Activated CD8-positive, alpha-beta T cell treated with anti-CD3 and anti-CD28 coated beads, Interleukin-2, amount 10 ng/mL, durations not matched to agents 7 days and 5 days (primary cell): ENCODE results near the gene EPC1. TPM values are rescaled to one million over a fixed set of nuclear protein-coding genes. Genes with fewer than 3 reads are reported as not detected.

Source experiments
- ATAC-seq: fragments of 150-1000 bp; cut with Tn5 transposase; one replicate; pipeline ENCODE4 v1.10.0; 2021; ENCODE audit warnings: moderate library complexity
- CTCF ChIA-PET: fragments of 350-600 bp; sonication (Branson Sonifier 250); formaldehyde crosslinking; loops from one replicate; lab custom pipeline; 2021; ENCODE audit warnings: antibody characterized with exemption; lab: Charles Lee
- POLR2A ChIA-PET: fragments of 350-600 bp; sonication (Branson Sonifier 250); formaldehyde crosslinking; loops from one replicate; lab custom pipeline; 2021; ENCODE audit warnings: antibody characterized with exemption; lab: Charles Lee
- DNase-seq: peaks from one replicate; pipeline ENCODE4 v3.0.0-alpha.2; 2020
- H3K27ac Mint-ChIP-seq: one replicate; pipeline ENCODE4 v1.8.0; 2021; ENCODE audit warnings: mild to moderate bottlenecking, mixed read lengths
- H3K27me3 Mint-ChIP-seq: one replicate; pipeline ENCODE4 v1.8.0; 2021; ENCODE audit warnings: low read depth, mixed read lengths
- H3K36me3 Mint-ChIP-seq: one replicate; pipeline ENCODE4 v1.8.0; 2021; ENCODE audit warnings: low read depth, mixed read lengths
- H3K4me1 Mint-ChIP-seq: one replicate; pipeline ENCODE4 v1.8.0; 2021; ENCODE audit warnings: low read depth, mixed read lengths
- H3K4me3 Mint-ChIP-seq: one replicate; pipeline ENCODE4 v1.8.0; 2021; ENCODE audit warnings: mild to moderate bottlenecking, mixed read lengths
- H3K9me3 Mint-ChIP-seq: one replicate; pipeline ENCODE4 v1.8.0; 2022; ENCODE audit warnings: mixed read lengths; ENCODE audit not compliant: insufficient read depth
- total RNA-seq, 2 experiments: library from RNA; stranded (reverse); gene quantifications; one replicate each; pipeline ENCODE4 v1.2.3, GENCODE V29; 2021

Gene EPC1
- total RNA-seq, 2 experiments from 2014 or later: 40.9 to 43.5 TPM

DNA sequence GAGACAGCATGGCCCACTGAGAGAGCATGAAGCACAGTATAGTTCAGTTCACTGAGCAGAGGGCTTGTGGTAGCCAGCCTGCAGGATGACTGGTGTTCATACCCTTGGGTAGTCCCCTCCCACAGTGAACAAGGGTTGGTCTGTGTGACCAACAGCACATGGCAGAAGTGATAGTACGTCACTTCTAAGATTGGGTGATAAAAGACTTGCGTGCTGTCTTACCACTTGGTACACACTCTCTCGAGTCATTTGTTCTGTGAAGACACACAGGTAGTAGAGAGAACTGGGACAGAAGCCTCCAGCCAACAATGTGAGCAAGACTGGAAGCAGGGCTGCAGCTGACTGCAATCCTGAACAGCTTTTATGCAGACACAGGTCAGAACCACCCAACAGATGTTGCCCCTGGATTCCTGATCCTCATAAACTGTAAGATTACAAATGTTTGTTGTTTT is 14.6 kb downstream of the EPC1 start:
- ATAC-seq: peak; percentile 99
- H3K4me3 Mint-ChIP-seq: peak overlapping the region; percentile 35
- ChIA-PET POLR2A (interaction anchor here (2.7 kb wide), 1 partner anchor 13 kb away, joined by 10 read pairs; no protein-coding TSS in a partner anchor), CTCF (no interaction called here)
- no peaks in the 10 kb centered on the region for H3K9me3 Mint-ChIP-seq
- peaks cover 75% of the 10 kb centered on the region for H3K4me1 Mint-ChIP-seq
- H3K27me3 Mint-ChIP-seq: no peaks in the 10 kb centered on the region
- peak; percentile 82 for DNase-seq
- H3K27ac Mint-ChIP-seq: peak overlapping the region; percentile 83
- H3K36me3 Mint-ChIP-seq: peaks cover 28% of the 10 kb centered on the region

DNA sequence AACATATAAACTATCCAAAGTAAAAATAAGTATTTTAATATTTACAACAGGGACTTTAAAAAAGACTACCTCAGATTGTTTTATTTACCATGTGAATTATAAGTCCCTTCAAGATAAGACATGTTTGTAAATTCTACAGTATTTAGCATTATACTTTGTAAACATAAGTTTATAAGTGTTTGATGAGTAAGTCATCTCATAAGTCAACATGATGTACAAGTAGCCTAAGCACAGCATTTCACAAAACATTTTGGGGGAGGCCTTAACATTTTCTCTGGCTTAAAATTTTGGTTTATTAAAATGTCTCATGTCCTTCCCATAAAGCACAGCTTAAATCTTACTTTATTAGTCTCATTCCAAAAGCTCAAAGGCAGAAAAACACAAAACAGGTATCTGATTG is 15.4 kb downstream of the EPC1 start:
- Mint-ChIP-seq H3K36me3 (peaks cover 31% of the 10 kb centered on the region), H3K4me3 (no peak overlapping the region), H3K27me3 (no peaks in the 10 kb centered on the region), H3K4me1 (peaks cover 79% of the 10 kb centered on the region), H3K9me3 (no peaks in the 10 kb centered on the region), H3K27ac (no peak overlapping the region)
- DNase-seq (no peak), ATAC-seq (no peak)
- POLR2A ChIA-PET: no interaction called here
- CTCF ChIA-PET: no interaction called here

DNA sequence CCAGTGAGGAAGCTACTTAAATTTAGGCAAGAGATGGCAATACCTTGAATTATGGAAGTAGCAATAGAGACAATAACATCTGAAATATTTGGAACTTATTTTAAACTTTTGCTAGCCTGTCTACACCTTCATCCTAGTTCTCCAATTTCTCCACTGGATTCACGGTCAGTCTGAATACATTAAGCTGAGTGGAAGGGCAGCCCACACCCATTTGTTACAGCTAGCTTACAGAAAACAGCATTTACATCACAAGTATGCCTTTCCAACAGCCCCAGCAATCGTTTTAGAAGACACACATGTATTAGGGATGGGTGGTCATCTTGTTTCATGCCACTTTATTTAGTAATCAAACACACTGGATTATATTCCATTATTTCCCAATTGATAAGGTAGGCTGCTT is 16.7 kb downstream of the EPC1 start:
- no peak overlapping the region for H3K27ac Mint-ChIP-seq
- no peak for DNase-seq

DNA sequence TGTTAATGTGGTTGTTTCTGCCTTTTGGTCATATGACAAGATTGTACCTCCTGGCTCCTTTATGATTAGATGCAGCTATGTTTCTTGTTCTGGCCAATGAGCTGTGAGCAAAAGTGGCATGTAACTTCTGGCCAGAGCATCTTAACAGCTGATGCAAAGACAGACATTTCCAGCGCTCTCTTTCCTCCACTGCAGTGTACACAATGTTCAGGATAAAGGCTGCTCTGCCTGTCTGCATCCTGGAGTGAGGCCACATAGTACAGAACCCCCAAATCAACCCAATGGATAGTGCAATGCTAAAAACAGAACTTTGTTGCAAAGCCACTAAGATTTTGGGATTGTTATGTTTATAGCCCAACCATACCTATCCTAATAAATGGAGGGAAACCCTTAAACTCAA is 17.9 kb downstream of the EPC1 start:
- H3K27me3 Mint-ChIP-seq: no peaks in the 10 kb centered on the region
- no peak for DNase-seq
- H3K9me3 Mint-ChIP-seq: no peaks in the 10 kb centered on the region
- ATAC-seq: no peak
- H3K36me3 Mint-ChIP-seq: peaks cover 25% of the 10 kb centered on the region
- ChIA-PET CTCF (interaction anchor here (0.9 to 1.9 kb wide), 4 partner anchors 11 to 34 kb away, joined by 3 to 5 read pairs (median 4); no protein-coding TSS in a partner anchor), POLR2A (no interaction called here)
- H3K4me3 Mint-ChIP-seq: no peak overlapping the region
- peak overlapping the region; percentile 0 for H3K27ac Mint-ChIP-seq
- H3K4me1 Mint-ChIP-seq: peaks cover 71% of the 10 kb centered on the region

More for the DNA sequence above, 16.7 kb downstream of the EPC1 start:
- Mint-ChIP-seq H3K9me3 (no peaks in the 10 kb centered on the region), H3K4me3 (no peak overlapping the region), H3K36me3 (peaks cover 24% of the 10 kb centered on the region), H3K4me1 (peaks cover 78% of the 10 kb centered on the region), H3K27me3 (no peaks in the 10 kb centered on the region)
- ATAC-seq: no peak
- ChIA-PET CTCF (interaction anchor here (1.2 to 1.9 kb wide), 3 partner anchors 10 to 16 kb away, joined by 3 to 5 read pairs (median 4); no protein-coding TSS in a partner anchor), POLR2A (no interaction called here)

DNA sequence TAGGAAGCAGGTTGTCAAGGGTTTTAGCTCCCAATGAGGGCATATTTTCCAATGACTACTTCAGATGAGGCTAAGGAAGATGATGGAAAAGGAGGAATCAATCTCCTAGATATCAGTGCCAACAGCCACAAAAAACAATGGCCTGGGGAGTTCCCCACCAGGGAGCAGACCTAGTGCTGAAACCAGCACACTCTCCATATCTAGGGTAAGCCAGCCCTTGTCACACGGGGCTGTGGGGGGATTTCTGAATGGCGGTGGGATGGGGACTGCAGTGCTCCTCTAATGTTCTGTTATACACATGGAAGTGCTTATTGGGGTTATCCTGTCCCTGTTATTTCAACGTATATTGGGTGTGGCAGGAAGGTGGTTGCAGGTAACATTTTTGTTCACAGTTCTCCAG is 18.5 kb downstream of the EPC1 start:
- ChIA-PET POLR2A (no interaction called here), CTCF (interaction anchor here (0.7 to 1.3 kb wide), 2 partner anchors 10 to 17 kb away, joined by 3 to 4 read pairs; no protein-coding TSS in a partner anchor)
- Mint-ChIP-seq H3K27ac (peak overlapping the region; percentile 0), H3K27me3 (no peaks in the 10 kb centered on the region), H3K9me3 (no peaks in the 10 kb centered on the region), H3K4me1 (peaks cover 65% of the 10 kb centered on the region), H3K36me3 (peaks cover 25% of the 10 kb centered on the region), H3K4me3 (no peak overlapping the region)
- ATAC-seq (no peak), DNase-seq (no peak)

DNA sequence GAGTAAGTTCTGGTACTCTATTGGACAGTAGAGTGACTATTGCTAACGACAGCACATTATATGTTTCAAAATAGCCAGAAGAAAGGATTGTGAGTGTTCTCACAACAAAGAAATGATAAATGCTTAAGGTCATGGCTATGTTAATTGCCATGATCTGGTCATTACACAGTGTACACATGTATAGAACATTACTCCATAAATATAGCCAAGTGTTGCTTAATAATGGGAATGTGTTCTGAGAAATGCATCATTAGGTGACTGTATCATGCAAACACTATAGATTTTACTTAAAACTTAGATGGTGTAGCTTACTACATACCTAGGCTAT is 19.6 kb downstream of the EPC1 start:
- ChIA-PET POLR2A (interaction anchor here (0.7 kb wide), 1 partner anchor 25 kb away, joined by 3 read pairs; no protein-coding TSS in a partner anchor), CTCF (no interaction called here)
- H3K36me3 Mint-ChIP-seq: peaks cover 21% of the 10 kb centered on the region
- no peak overlapping the region for H3K27ac Mint-ChIP-seq
- H3K9me3 Mint-ChIP-seq: no peaks in the 10 kb centered on the region
- H3K27me3 Mint-ChIP-seq: no peaks in the 10 kb centered on the region
- ATAC-seq: no peak
- DNase-seq: no peak
- peaks cover 56% of the 10 kb centered on the region for H3K4me1 Mint-ChIP-seq
- H3K4me3 Mint-ChIP-seq: no peak overlapping the region

DNA sequence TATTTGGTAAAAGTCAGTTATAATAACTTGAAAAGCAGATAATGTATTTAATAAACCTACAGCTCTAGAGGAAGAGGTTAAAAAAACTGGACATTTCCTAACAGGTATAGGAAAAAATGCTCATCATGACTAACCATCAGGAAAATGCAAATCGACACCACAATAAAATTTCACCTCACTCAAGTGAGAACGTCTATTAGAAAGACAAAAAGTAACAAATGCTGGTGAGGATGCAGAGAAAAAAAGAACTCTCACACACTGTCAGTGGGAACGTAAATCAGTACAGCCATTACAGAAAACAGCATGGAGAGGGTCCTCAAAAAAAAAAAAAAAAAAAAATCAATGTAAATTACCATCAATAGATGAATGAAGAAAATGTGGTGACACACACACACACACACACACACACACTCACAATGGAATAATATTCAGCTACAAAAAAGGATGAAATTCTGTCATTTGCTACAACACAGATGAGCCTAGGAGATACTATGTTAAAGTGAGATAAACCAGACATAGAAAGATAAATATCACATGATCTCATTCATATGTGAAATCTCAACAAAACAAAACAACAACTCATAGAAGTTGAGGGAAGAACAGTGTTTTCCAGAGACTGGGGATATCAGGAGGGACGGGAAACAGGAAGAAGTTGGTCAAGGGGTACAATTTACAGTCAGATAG is 20.1 kb downstream of the EPC1 start:
- Mint-ChIP-seq H3K9me3 (no peaks in the 10 kb centered on the region), H3K36me3 (peaks cover 22% of the 10 kb centered on the region), H3K27me3 (no peaks in the 10 kb centered on the region), H3K4me1 (peaks cover 50% of the 10 kb centered on the region), H3K27ac (no peak overlapping the region), H3K4me3 (no peak overlapping the region)
- ATAC-seq (no peak), DNase-seq (no peak)
- CTCF ChIA-PET: no interaction called here
- POLR2A ChIA-PET: interaction anchor here (0.7 kb wide), 1 partner anchor 26 kb away, joined by 3 read pairs; no protein-coding TSS in a partner anchor

DNA sequence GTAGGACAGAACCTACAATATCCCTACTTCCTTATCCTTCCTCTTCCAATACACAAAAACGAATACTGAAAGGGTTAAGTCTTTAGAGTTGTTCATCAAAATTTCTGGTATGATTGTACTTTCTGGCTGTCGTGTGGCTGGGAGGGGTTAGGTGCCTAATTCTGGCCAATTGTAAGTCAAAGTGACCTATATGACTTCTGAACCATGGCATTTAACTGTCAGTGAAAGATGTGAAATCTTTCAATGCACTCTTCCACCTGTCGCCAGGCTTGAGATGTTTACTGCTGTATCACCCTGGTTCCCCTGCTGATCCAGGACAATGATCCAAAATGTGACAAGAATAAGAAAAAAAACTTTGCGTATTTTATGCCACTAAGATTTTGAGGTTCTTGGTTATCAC is 20.8 kb downstream of the EPC1 start:
- DNase-seq (no peak), ATAC-seq (no peak)
- no peak overlapping the region for H3K4me3 Mint-ChIP-seq
- ChIA-PET CTCF (no interaction called here), POLR2A (no interaction called here)
- no peak overlapping the region for H3K27ac Mint-ChIP-seq
- H3K36me3 Mint-ChIP-seq: peaks cover 28% of the 10 kb centered on the region
- no peaks in the 10 kb centered on the region for H3K27me3 Mint-ChIP-seq
- no peaks in the 10 kb centered on the region for H3K9me3 Mint-ChIP-seq
- H3K4me1 Mint-ChIP-seq: peaks cover 47% of the 10 kb centered on the region

DNA sequence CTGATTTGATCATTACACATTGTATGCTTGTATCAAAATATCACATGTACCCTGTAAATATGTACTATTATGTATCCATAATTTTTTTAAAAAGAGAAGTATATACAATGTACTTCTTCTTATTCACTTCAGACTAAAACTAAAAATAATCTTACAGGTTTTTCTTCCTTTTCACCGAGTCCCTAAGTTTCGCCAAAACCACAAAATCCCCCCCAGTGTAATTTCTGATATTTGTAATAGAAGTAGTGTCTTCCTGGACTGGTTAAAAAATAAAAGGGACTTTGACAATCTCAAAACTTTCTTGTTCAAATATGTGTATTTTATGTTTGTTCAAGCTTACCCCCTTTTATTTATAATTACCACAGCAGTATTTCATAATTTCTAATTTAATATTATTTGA is 23.9 kb downstream of the EPC1 start:
- DNase-seq: no peak
- ATAC-seq: no peak
- Mint-ChIP-seq H3K27ac (no peak overlapping the region), H3K27me3 (no peaks in the 10 kb centered on the region), H3K4me3 (no peak overlapping the region), H3K4me1 (peaks cover 49% of the 10 kb centered on the region), H3K9me3 (peaks cover 4% of the 10 kb centered on the region), H3K36me3 (peaks cover 37% of the 10 kb centered on the region)
- ChIA-PET POLR2A (interaction anchor here (1.0 kb wide), 1 partner anchor 23 kb away, joined by 3 read pairs; no protein-coding TSS in a partner anchor), CTCF (interaction anchor here (1.0 kb wide), 1 partner anchor 9 kb away, joined by 3 read pairs; no protein-coding TSS in a partner anchor)

DNA sequence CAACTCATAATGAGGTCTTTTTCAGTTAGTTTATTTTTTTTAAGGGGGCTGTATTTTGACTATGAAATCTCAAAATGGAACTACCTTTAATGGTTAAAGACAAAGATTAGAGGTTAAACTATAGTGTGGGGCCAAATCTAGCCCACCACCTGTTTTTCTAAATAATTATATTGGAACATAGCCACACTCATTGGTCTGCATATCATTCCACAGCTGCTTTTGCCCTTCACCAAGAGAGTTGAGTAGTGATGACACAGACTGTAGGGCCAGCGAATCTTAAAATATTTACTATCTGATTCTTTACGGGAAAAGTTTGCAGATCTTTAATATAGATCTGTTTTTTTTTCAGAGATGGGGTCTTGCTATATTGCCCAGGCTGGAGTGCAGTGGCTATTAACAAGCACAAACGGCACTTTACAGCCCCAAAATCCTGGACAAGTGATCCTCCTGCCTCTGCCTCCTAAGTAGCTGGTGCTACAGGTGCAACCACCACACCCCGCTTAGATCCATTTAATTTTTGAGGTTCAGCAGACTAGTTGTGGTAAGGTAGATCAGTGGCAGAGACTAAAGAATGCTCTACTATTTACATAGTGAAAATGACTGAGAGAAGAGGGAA is 25.8 kb downstream of the EPC1 start:
- Mint-ChIP-seq H3K9me3 (peaks cover 4% of the 10 kb centered on the region), H3K4me1 (peaks cover 48% of the 10 kb centered on the region), H3K27ac (no peak overlapping the region), H3K4me3 (no peak overlapping the region), H3K27me3 (no peaks in the 10 kb centered on the region), H3K36me3 (peaks cover 38% of the 10 kb centered on the region)
- POLR2A ChIA-PET: no interaction called here
- CTCF ChIA-PET: interaction anchor here (1.2 kb wide), 1 partner anchor 16 kb away, joined by 3 read pairs; no protein-coding TSS in a partner anchor
- no peak for DNase-seq
- ATAC-seq: no peak

DNA sequence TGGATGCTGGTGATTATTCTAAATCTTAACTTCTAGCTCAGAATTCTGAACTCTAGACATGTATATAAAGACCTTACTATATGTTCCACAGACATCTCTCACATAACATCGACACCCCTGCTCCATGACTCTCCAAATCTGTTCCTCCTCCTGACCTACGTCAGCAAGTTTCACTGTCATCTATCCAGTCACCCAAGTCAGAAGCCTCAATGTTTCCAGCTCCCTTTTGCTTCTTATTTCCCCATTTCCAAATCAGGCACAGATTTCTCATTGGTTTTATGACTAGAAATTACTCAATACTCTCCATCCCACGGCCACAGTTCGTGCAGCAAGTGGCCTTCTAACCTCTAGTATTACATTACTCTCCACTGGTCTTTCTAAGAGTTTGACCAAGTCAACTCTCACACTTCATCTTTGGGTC is 28.5 kb downstream of the EPC1 start:
- no peaks in the 10 kb centered on the region for H3K27me3 Mint-ChIP-seq
- DNase-seq (no peak), ATAC-seq (peak; percentile 17)
- H3K4me3 Mint-ChIP-seq: peak overlapping the region; percentile 0
- peak overlapping the region; percentile 26 for H3K27ac Mint-ChIP-seq
- POLR2A ChIA-PET: no interaction called here
- H3K9me3 Mint-ChIP-seq: peaks cover 4% of the 10 kb centered on the region
- H3K4me1 Mint-ChIP-seq: peaks cover 53% of the 10 kb centered on the region
- peaks cover 45% of the 10 kb centered on the region for H3K36me3 Mint-ChIP-seq
- CTCF ChIA-PET: interaction anchor here (1.2 to 1.9 kb wide), 2 partner anchors 11 to 19 kb away, joined by 4 to 5 read pairs; no protein-coding TSS in a partner anchor
